HG03103 (cell line): Measurements from ENCODE around the gene INPP5A.
"Not testable (repeated sequence)": the region's sequence is repeated elsewhere in the genome, so short reads cannot be mapped to it uniquely, and the experiment has no call there.

Source experiments
- ATAC-seq: cut with Tn5 transposase; IDR thresholded peaks from one replicate; pipeline ENCODE4 v1.9.1; 2021; ENCODE audit warnings: low read depth; ENCODE audit not compliant: unreplicated experiment

The INPP5A gene

DNA sequence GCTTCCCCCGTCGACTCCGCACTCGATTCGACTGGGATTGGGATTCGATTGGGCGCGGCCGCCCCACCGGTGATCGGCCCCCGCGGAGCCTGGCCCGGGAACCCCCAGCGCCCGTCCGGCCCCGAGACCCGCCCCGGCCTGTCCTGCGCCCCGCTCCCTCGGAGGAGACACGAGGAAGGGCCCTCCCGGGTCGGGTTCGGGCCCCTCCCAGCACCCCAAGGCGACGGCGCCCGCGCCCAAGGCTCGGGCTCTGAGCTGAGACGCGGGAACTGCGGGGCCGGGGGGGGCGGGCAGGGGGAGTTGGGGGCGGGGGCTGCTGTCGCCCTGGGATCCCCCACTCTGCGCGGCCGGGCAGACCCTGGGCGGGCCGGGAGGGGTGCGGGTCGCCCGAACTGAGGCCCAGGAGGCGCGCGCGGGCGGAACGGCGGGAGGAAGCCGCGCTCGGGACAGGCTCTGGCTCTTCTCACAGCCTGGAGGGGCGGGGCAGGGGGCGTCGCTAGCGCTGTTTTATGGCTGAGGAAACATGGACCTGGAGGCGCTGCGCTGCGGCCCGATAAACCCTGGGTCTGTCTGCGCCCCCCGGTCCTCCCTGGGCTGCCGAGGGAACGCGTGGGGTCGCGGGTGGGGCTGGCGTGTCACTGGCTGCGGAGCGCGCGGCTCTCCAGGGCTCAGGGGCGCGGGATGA, 250.1 kb downstream of the INPP5A start:
- no peak for ATAC-seq

GRCh38 chr10:132788180-132788830, 250.7 kb downstream of the INPP5A start:
- ATAC-seq, result no peak

DNA sequence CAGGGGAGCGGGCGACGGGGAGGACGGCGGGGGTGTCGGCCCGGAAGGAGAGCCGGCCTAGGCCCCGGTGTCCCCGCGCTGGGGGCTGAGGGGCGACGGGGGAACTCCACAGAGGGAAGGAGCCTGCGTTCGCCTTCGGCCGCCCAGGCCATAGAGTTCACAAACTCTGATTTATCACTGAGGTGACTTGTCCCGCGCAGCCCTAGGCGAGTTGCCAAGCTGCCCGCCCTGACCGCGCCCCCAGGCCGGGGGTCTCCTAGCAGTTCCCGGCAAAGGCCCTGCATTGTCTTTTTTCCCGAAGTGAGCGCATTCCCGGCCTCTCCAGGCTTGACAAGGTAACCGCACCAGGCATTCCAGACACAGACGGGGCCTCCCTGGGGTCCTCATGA, 251.2 kb downstream of the INPP5A start:
- ATAC-seq, result no peak

DNA sequence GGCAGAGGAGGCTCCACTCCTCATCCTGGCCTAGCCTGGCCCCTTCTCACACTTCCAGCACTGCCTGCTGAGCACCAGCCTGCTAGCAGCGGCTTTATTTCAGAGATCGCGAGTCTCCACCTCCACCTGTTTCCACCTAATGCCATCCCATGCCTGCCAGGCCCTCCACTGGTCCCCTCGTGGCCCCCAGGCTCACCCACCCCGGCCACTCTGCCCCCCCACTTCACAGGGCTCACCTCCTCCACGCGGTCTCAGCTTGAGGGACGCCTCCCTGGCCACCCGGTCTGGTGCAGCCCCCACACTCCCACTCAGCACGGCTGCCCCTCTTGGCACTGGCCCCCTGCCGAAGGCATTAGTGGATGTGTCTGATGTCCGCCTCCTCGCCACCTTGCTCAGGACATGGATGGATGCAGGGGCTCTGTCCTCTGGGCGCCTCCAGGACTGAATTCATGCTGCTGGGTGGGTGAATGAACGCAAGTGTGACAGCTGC, 252.1 kb downstream of the INPP5A start:
- no peak for ATAC-seq

GRCh38 chr10:132790470-132790869, 252.9 kb downstream of the INPP5A start:
- ATAC-seq, result no peak

DNA sequence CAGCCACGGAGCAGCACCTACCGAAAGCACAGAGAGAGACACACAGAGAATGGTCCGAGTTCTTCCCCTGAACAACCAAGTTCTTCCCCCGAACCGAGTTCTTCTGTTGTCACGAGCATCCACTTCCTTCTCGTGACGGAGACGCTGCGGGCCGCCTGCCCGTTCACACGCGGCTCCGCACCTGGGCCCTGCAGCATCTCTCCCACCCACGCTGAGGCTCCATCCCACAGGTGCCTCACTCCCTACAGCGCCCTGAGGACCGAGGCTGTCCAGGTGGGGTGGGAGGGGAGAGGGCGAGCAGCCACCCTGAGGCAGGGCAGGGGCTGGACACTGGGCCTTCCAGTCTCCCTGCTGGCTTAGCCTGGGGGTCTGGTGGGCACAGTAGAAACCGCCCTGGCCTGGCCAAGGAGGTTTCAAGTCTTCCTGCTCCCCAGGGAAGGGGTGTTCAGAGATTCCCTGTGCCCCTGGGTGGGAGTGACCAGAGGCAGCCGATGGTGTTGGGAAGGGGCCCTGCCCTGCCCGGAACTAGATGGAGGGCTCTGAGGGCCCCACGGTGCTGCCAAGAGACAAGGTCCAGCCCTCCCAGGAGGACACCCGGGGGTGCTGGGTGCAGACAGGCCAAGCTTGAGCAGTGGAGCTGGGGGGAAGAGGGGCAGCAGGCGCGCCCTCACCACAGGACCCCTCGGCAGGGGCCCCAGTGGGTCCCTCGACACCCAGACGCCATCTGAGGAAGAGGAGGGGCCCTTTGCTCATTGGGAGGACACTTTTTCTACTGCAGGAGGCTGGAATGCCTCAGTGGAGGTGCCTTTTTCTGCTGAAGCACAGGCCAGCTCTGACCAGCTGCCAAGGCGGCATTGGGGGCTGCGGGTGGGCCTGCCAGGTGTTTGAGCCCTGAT, 253.6 kb downstream of the INPP5A start:
- ATAC-seq, result no peak

GRCh38 chr10:132792099-132792498, 254.5 kb downstream of the INPP5A start:
- not testable (repeated sequence) for ATAC-seq

- no peak for ATAC-seq
Measured at GRCh38 chr10:132792796-132793195, 255.2 kb downstream of the INPP5A start.

- no peak for ATAC-seq
Measured at GRCh38 chr10:132793213-132793612, 255.6 kb downstream of the INPP5A start.

DNA sequence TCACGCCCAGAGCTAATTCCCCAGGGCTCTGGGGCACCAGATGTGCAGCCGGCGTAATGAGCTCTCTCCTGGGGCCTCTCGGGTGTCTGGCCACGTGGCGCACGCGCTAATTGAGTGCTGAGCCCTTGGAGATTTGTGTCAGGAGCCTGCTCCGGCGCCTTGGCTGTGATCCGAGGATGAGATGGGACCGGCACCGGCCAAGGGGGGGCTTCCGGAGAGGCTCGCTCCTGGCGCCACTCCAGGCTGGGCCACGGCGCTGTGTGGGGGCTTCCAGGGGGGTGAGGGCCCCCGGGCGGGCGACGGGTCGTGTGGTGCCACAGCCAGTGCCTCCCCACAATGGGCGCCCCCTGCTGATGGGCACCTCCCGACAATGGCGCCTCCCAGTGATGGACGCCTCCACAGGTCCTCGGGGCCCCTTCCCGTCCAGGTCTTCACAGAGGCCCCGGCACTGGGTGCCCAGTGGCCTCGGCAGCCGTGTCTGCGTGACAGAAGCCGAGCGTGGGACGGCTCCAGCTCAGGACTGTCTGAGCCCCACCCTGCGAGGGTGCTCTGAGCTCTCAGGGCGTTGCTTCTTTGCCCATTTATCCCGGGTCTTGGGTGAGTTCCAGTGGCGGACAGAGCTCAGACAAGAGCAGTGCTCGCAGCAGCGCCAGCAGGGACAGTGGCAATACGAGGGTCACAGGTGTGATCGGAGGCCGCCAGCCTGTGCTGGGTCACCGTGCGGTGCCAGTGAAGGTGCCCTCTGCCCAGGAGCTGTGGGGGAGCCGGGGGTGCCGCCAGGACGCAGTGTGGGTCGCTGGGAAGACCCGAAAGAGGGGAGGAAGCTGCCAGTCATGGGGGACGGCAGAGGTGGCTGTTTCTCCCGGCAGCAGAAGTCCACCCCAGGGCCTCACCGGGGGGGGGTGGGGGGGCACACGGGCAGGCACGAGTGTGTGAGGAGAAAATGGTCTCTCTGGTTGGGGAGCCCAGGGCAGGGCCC, 256.6 kb downstream of the INPP5A start:
- no peak for ATAC-seq

DNA sequence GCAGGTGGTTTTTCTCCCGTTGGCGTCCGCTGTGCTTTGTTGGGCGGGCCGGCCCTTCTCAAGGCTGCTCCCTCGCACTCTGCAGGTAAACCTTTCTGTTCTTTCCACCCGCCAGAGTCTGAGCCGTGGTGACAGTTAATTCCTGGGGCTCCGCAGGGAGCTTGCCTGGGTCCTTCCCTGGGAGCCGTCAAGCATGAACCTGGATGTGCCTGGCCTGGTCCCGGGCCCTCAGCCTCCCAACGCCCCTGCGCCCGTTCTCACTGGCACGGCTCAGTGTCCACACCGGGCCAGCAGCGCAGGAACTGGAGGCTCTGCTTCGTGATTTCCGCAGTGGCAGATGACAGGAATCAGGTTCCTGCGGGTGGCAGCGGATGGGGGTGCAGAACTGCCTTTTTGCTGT, 259.3 kb downstream of the INPP5A start:
- no peak for ATAC-seq

DNA sequence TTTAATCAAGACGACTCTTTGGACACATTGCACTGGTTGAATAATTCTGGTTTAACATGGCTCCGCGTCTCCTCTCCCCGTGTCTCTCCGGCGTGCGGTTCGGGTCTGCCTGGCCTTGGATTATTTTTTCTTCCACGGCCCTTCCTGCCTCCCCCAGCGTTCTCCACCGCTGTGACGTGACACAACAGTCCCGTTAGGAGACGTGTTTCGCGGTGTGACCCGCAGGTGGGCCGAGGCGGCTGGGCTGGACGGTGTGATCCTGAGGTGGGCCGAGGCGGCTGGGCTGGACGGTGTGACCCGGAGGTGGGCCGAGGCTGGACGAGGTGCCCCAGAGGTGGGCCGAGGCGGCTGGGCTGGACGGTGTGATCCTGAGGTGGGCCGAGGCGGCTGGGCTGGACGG, 260.4 kb downstream of the INPP5A start:
- not testable (repeated sequence) for ATAC-seq

- no peak for ATAC-seq
Measured at GRCh38 chr10:132798403-132798802, 260.8 kb downstream of the INPP5A start.

- no peak for ATAC-seq
Measured at GRCh38 chr10:132798876-132799275, 261.3 kb downstream of the INPP5A start.

DNA sequence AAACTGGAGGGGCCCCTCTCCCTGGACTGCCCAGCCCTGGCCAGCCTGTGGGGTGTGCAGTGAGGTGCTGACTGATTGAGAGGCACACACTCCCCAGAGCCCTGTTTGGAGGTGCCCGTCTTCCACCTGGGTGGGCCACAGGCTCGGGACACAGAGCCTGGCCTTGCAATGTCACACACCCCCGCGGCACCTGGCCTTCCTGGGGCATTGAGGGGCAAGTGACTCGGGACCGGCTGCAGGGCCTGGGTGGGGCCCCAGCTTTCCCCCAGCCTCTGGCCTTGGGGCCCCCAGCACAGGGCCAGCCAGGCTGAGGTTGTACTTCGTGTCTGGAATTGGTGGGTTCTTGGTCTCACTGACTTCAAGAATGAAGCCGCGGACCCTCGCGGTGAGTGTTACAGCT, 262.3 kb downstream of the INPP5A start:
- ATAC-seq, result no peak

DNA sequence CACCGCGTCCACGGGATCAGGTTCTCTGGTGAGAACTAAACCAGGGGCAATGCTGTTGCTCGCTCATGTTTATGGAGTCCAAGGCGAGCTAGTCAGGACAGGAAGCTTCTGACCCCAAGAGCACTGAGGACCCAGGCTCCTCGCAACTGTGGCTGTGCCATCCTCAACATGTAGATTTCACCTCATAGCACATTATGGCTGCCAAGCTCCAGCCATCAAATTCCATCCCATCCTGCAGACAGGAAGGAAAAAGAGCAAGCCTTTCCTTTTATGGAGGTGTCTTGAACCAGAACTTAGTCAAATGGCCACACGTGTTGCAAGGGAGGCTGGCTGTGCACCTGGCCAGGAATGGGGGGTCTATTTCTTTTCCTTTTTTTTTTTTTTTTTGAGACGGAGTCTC, 264.5 kb downstream of the INPP5A start:
- ATAC-seq, result no peak

DNA sequence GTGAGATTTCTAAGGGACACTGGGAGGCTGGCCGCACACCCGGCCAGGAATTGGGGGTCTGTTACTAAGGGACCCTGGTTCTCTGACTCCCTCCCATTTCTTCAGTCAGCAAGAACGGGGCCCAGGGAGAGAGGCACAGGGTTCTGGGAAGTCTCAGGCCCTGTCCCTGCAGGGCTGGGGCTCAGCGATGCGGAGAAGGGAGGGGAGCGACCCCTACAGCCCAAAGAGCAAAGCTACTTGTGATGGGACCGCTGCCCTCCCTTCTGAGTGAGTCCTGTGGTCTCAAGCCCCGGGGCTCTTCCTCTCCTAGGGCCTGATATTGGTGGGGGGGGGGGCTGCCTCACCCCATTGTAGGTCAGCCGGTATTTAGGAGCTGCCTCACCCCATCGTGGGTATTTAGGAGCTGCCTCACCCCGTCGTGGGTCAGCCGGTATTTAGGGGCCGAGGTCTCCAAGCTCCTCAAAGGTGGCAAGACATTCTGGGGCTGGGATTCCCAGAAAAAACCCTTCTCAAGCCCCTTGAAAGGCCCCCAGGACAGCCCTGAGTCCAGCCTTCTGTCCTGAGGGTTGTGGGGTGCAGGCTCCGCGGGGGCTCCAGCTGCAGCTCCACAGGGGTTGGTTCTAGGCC, 265.2 kb downstream of the INPP5A start:
- ATAC-seq, result no peak

DNA sequence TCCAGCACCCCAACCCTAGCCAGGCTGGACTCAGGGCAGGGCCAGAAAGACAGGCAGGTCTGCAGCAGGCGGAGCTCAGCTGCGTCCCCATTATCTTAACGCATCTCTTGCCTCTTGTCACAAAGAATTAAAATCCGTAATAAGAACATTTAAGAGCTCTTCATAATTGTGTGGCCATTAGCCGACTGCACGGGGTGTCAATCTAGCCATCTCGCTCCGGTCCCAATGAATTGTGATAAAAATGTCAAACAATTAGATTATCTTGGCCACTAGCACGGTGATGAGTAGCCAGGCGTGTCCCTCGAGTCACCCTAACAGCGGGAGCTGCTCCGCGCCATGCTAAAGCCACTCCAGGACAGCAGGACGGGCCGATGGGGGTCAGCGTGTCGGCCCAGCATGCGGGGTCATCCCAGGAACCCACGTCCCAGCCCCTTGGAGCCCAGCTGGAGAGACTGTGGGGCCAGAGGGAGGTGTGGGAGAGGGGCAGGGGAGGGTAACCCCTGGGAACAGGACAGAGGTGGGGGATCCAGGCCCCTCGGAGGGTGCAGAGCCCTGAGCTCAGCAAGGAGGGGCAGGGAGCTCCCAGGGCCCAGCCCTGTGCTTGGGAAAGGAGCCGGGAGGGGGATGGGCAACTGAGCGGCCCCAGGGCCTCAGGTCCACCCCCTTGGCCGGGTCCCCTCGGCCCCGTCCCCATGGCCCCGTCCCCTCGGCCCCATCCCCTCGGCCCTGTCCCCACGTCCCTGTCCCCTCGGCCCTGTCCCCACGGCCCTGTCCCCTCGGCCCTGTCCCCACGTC, 266.0 kb downstream of the INPP5A start:
- no peak for ATAC-seq

DNA sequence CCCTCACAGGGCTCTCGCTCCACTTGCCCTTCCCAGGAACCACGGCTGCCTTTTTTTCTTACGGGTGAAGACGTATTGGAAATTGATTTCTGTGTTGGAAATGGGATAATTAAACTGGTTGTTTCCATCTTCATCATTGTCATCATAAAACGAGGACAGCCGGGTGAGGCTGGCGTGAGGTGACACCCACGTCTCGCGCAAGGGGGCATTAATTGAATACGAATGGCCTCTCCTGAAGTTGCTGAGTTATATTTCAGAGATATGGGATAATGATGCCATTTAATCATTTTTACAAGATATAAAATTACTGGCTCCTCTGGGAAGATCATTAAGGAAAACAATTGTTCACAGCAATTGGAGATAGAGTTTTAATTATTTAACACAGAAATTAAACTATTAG, 266.7 kb downstream of the INPP5A start:
- no peak for ATAC-seq
